ENCODE results near the gene BRF1. TPM values are rescaled to one million over a fixed set of nuclear protein-coding genes. Genes with fewer than 3 reads are reported as not detected.

The BRF1 gene
- total and polyA plus RNA-seq, 9 donors = 20.4 to 47.3 (median 37.1) TPM

- no peaks in the 10 kb centered on the region for H3K9me3 ChIP-seq
- no peaks in the 10 kb centered on the region for H3K27me3 ChIP-seq
- H3K36me3 ChIP-seq = no peaks in the 10 kb centered on the region
- no peak overlapping the region for H3K27ac ChIP-seq
- intact Hi-C loops (cut with DNase I) = no loop called here
- H3K4me3 ChIP-seq = no peak overlapping the region
- H3K4me1 ChIP-seq (ENCODE audit: insufficient read depth) = peaks cover 4% of the 10 kb centered on the region
- no peak for DNase-seq
- 50 to 60% (median 52%) methylated on average over 20 to 22 of the region's 22 CpGs for WGBS, 3 donors
- TF ChIP-seq POLR2A (IDR thresholded peaks at IDR 0.05) (no peak), EP300 (IDR thresholded peaks at IDR 0.05) (no peak), CTCF (IDR thresholded peaks at IDR 0.05) (no peak)
Observed at GRCh38 chr14:105166571-105167302, 134.1 kb downstream of the BRF1 start.

- no peaks in the 10 kb centered on the region for H3K27me3 ChIP-seq
- H3K9me3 ChIP-seq = no peaks in the 10 kb centered on the region
- H3K4me1 ChIP-seq (ENCODE audit: insufficient read depth) = peaks cover 4% of the 10 kb centered on the region
- no peak for DNase-seq
- no peak overlapping the region for H3K27ac ChIP-seq
- TF ChIP-seq CTCF (IDR thresholded peaks at IDR 0.05) = no peak
- TF ChIP-seq POLR2A (IDR thresholded peaks at IDR 0.05) = no peak
- TF ChIP-seq EP300 (IDR thresholded peaks at IDR 0.05) = no peak
- no peaks in the 10 kb centered on the region for H3K36me3 ChIP-seq
- intact Hi-C loops (cut with DNase I) = no loop called here
- 82 to 91% (median 88%) methylated on average over 29 to 32 of the region's 32 CpGs for WGBS, 3 donors
- no peak overlapping the region for H3K4me3 ChIP-seq
Observed at GRCh38 chr14:105165761-105166485, 134.9 kb downstream of the BRF1 start.

- Histone ChIP-seq H3K4me3 (no peak overlapping the region), H3K36me3 (no peaks in the 10 kb centered on the region), H3K27me3 (no peaks in the 10 kb centered on the region), H3K9me3 (no peaks in the 10 kb centered on the region), H3K4me1 (ENCODE audit: insufficient read depth) (peaks cover 4% of the 10 kb centered on the region), H3K27ac (no peak overlapping the region)
- no peak for DNase-seq
- WGBS, 3 donors = 74 to 81% (median 76%) methylated on average over 10 of the region's 10 CpGs
- TF ChIP-seq EP300 (IDR thresholded peaks at IDR 0.05) = no peak
- TF ChIP-seq CTCF (IDR thresholded peaks at IDR 0.05) = no peak
- no peak for TF ChIP-seq POLR2A (IDR thresholded peaks at IDR 0.05)
- intact Hi-C loops (cut with DNase I) = no loop called here
Observed at GRCh38 chr14:105165134-105165704, 135.6 kb downstream of the BRF1 start.

- 88 to 91% (median 89%) methylated on average over 18 of the region's 18 CpGs for WGBS, 3 donors
- no peaks in the 10 kb centered on the region for H3K9me3 ChIP-seq
- H3K36me3 ChIP-seq = no peaks in the 10 kb centered on the region
- TF ChIP-seq EP300 (IDR thresholded peaks at IDR 0.05) (no peak), CTCF (IDR thresholded peaks at IDR 0.05) (no peak), POLR2A (IDR thresholded peaks at IDR 0.05) (no peak)
- H3K27ac ChIP-seq = no peak overlapping the region
- no peaks in the 10 kb centered on the region for H3K27me3 ChIP-seq
- no peak overlapping the region for H3K4me3 ChIP-seq
- DNase-seq = no peak
- H3K4me1 ChIP-seq (ENCODE audit: insufficient read depth) = peaks cover 4% of the 10 kb centered on the region
- intact Hi-C loops (cut with DNase I) = no loop called here
Observed at GRCh38 chr14:105163040-105163742, 137.6 kb downstream of the BRF1 start.

Measured in ovary (tissue), 9 donors.